Neural cell (in vitro differentiated cells): ENCODE measurements around the gene PPP4R3C. TPM values are rescaled to one million over a fixed set of nuclear protein-coding genes. Genes with fewer than 3 reads are reported as not detected.

ENCODE experiments used
- H2AFZ ChIP-seq: fragments of 200-600, 300-800 bp; sonication (generic), shearing (Covaris generic); 2 replicates; pipeline ENCODE4 v1.6.0; 2014; ENCODE audit warnings: low read depth, mild to moderate bottlenecking, antibody characterized with exemption, low read length, moderate library complexity
- H3F3A ChIP-seq: fragments of 200-600 bp; shearing (Covaris generic); 2 replicates; pipeline ENCODE4 v1.6.1; 2016; ENCODE audit warnings: mild to moderate bottlenecking, moderate library complexity, mixed read lengths, antibody characterized with exemption, low read length; ENCODE audit not compliant: insufficient read depth, poor library complexity, severe bottlenecking
- H3K27ac ChIP-seq: fragments of 200-600, 300-800 bp; sonication (generic), shearing (Covaris generic); 2 replicates; pipeline ENCODE4 v1.5.1; 2014; ENCODE audit warnings: mild to moderate bottlenecking, low read length, moderate library complexity
- H3K27me3 ChIP-seq: fragments of 300-800, 200-600 bp; sonication (generic), shearing (Covaris generic); 2 replicates; pipeline ENCODE4 v1.6.0; 2014; ENCODE audit warnings: mild to moderate bottlenecking, low read depth, low read length, moderate library complexity; ENCODE audit not compliant: insufficient read depth
- H3K36me3 ChIP-seq: fragments of 300-800, 200-600 bp; sonication (generic), shearing (Covaris generic); 2 replicates; pipeline ENCODE4 v1.5.1; 2014; ENCODE audit warnings: mild to moderate bottlenecking, antibody characterized with exemption, low read length, moderate library complexity; ENCODE audit not compliant: insufficient read depth
- H3K4me2 ChIP-seq: fragments of 300-800, 200-600 bp; sonication (generic), shearing (Covaris generic); 2 replicates; pipeline ENCODE4 v1.6.0; 2014; ENCODE audit warnings: mild to moderate bottlenecking, low read length
- H3K4me3 ChIP-seq: fragments of 300-800, 200-600 bp; sonication (generic), shearing (Covaris generic); 2 replicates; pipeline ENCODE4 v1.5.1; 2014; ENCODE audit warnings: mild to moderate bottlenecking, low read length, moderate library complexity
- H3K79me2 ChIP-seq: fragments of 200-600 bp; shearing (Covaris generic); replicated peaks from 2 replicates; pipeline ENCODE4 v1.6.0; 2014; ENCODE audit warnings: mild to moderate bottlenecking, low read length, moderate library complexity; ENCODE audit not compliant: insufficient read depth
- H3K9ac ChIP-seq: fragments of 300-800, 200-600 bp; sonication (generic), shearing (Covaris generic); 2 replicates; pipeline ENCODE4 v1.6.1; 2016; ENCODE audit warnings: mild to moderate bottlenecking, low read length, mixed read lengths
- H3K9me2 ChIP-seq: fragments of 200-600 bp; shearing (Covaris generic); 2 replicates; pipeline ENCODE4 v1.6.1; 2016; ENCODE audit warnings: mild to moderate bottlenecking, low read length, mixed read lengths; ENCODE audit not compliant: insufficient read depth
- H3K9me3 ChIP-seq: fragments of 200-600, 300-800 bp; sonication (generic), shearing (Covaris generic); 2 replicates; pipeline ENCODE4 v1.6.1; 2016; ENCODE audit warnings: mild to moderate bottlenecking, mixed run types, low read length, moderate library complexity, mixed read lengths
- H4K20me1 ChIP-seq: fragments of 200-600 bp; shearing (Covaris generic); 2 replicates; pipeline ENCODE4 v1.6.1; 2016; ENCODE audit warnings: mild to moderate bottlenecking, mixed run types; ENCODE audit not compliant: insufficient read depth
- TAF1 ChIP-seq: IDR thresholded peaks from 2 replicates; pipeline ENCODE4 v1.6.1; 2012; ENCODE audit warnings: low read depth
- polyA plus RNA-seq: library from polyadenylated mRNA; depleted of rRNA; stranded (reverse); fragments of >200 nt; gene quantifications from 2 replicates; pipeline ENCODE4 v1.2.3, GENCODE V29; 2014
- TF ChIP-seq, protein P1 (sequence below): IDR thresholded peaks from 2 replicates; pipeline ENCODE4 v1.6.1; 2012; ENCODE audit warnings: borderline replicate concordance

PPP4R3C gene
- polyA plus RNA-seq, 1 donor from 2014 or later = not detected

DNA sequence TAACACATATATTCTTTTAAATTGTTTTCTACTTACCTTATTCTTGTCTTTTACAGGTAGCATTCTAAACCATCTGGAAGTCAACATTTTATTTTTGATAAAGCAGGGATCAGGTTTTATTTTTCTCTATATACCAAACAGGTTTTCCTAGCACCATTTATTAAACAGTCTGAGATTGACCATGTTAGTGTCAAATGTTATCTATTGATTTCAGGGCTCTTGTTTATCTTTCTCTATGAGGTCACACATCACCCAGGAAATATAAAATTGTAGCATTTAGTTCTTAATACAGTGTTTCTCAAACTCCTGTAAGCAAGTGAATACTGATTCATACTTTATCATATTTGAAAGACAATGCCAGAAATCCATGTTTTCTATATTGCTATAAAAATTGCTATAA, 28.1 kb downstream of the PPP4R3C start:
- no peaks in the 10 kb centered on the region for H3K27me3 ChIP-seq
- no peaks in the 10 kb centered on the region for H3K9me2 ChIP-seq
- H4K20me1 ChIP-seq = no peaks in the 10 kb centered on the region
- H2AFZ ChIP-seq = no peak overlapping the region
- no peaks in the 10 kb centered on the region for H3K36me3 ChIP-seq
- H3K79me2 ChIP-seq = no peaks in the 10 kb centered on the region
- H3K27ac ChIP-seq = no peak overlapping the region
- H3F3A ChIP-seq = no peaks in the 10 kb centered on the region
- no peak overlapping the region for H3K4me3 ChIP-seq
- TF ChIP-seq TAF1 = no peak
- TF ChIP-seq, protein P1, sequence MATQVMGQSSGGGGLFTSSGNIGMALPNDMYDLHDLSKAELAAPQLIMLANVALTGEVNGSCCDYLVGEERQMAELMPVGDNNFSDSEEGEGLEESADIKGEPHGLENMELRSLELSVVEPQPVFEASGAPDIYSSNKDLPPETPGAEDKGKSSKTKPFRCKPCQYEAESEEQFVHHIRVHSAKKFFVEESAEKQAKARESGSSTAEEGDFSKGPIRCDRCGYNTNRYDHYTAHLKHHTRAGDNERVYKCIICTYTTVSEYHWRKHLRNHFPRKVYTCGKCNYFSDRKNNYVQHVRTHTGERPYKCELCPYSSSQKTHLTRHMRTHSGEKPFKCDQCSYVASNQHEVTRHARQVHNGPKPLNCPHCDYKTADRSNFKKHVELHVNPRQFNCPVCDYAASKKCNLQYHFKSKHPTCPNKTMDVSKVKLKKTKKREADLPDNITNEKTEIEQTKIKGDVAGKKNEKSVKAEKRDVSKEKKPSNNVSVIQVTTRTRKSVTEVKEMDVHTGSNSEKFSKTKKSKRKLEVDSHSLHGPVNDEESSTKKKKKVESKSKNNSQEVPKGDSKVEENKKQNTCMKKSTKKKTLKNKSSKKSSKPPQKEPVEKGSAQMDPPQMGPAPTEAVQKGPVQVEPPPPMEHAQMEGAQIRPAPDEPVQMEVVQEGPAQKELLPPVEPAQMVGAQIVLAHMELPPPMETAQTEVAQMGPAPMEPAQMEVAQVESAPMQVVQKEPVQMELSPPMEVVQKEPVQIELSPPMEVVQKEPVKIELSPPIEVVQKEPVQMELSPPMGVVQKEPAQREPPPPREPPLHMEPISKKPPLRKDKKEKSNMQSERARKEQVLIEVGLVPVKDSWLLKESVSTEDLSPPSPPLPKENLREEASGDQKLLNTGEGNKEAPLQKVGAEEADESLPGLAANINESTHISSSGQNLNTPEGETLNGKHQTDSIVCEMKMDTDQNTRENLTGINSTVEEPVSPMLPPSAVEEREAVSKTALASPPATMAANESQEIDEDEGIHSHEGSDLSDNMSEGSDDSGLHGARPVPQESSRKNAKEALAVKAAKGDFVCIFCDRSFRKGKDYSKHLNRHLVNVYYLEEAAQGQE = no peak
- H3K4me2 ChIP-seq = no peak overlapping the region
- H3K9me3 ChIP-seq = no peaks in the 10 kb centered on the region
- H3K9ac ChIP-seq = no peak overlapping the region

Other genes starting within 250 kb of the PPP4R3C start
- gene DCAF8L2, start 127.0 kb upstream of the PPP4R3C start, polyA plus RNA-seq = not detected in 2 replicates